ENCODE data around the gene EEIG2. TPM values are rescaled to one million over a fixed set of nuclear protein-coding genes. Genes with fewer than 3 reads are reported as not detected.

EEIG2 gene
- total RNA-seq, 1 experiment from 2014 or later, result 16.0 TPM

DNA sequence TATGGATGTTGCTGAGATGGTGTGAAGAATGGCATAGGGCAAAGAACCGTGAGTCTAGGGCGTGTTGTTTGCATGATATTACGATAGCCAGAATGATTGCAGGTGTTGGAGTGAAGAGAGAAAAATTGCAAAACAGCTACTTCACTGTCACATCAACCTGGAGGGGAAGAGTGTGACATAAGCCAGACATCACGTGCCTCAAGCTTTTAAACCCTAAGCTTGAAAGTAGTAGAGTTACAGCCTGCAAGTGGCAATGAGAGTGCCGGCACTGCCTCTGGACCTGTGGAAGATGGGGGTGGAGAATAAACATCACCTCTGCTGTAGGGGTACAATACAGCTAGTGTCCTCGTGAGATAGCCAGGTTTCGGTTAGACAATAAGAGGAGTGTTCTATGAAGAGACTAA lies 11.1 kb downstream of the EEIG2 start:
- intact Hi-C loops (cut with micrococcal nuclease), result no loop called here
- RAD21 ChIA-PET (ENCODE audit: low non-redundant PET in 1 of 2, low total read pairs in 2 of 2, uncharacterized antibody in 2 of 2, unreplicated experiment in 2 of 2), result no interaction called here
- no TSS peak for BruUV-seq (replicated peaks)
- Histone ChIP-seq H3K36me3 (ENCODE audit: control insufficient read depth in 1 of 2, insufficient read depth in 2 of 2, low read length in 2 of 2) (no peaks in the 10 kb centered on the region), H3K27ac (ENCODE audit: low read depth, low read length) (no peak overlapping the region), H3K27me3 (ENCODE audit: insufficient read depth, low read length) (no peaks in the 10 kb centered on the region), H4K20me1 (ENCODE audit: insufficient read depth) (no peaks in the 10 kb centered on the region), H3K9me3 (ENCODE audit: control insufficient read depth in 1 of 2, insufficient read depth in 1 of 2, low read depth in 1 of 2, low read length in 2 of 2) (no peaks in the 10 kb centered on the region), H3K4me2 (ENCODE audit: low read length) (no peak overlapping the region), H3K9me2 (ENCODE audit: insufficient read depth) (no peaks in the 10 kb centered on the region), H3K9ac (ENCODE audit: low read length) (no peak overlapping the region), H3K4me3 (replicated peaks in 1 of 2; ENCODE audit: low read depth in 1 of 2, low read length in 2 of 2) (no peak overlapping the region), H3K79me2 (ENCODE audit: insufficient read depth, low read length) (no peaks in the 10 kb centered on the region), H2AFZ (ENCODE audit: low read depth, low read length, poor library complexity, severe bottlenecking) (no peak overlapping the region), H3K4me1 (ENCODE audit: control insufficient read depth in 1 of 2, insufficient read depth in 2 of 2, low read length in 2 of 2) (no peaks in the 10 kb centered on the region; a peak in 1 of 4 replicates)
- ATAC-seq (no peak), DNase-seq (ENCODE audit: low read depth, low spot score) (no peak)
- POLR2A ChIA-PET, result no interaction called here
- CTCF ChIA-PET, result no interaction called here
- TF ChIP-seq MAX (IDR thresholded peaks at IDR 0.05) (no peak), ZFX (IDR thresholded peaks at IDR 0.05) (no peak), REST (IDR thresholded peaks at IDR 0.05; ENCODE audit: low read depth) (no peak), POLR2AphosphoS5 (IDR thresholded peaks at IDR 0.05; ENCODE audit: low read depth, low read length) (no peak), ATF3 (IDR thresholded peaks at IDR 0.05) (no peak), CTCF (IDR thresholded peaks at IDR 0.05 in 2 of 3, conservative IDR thresholded peaks at IDR 0.05 in 1 of 3; ENCODE audit: borderline replicate concordance in 1 of 3, insufficient read depth in 1 of 3, low read depth in 2 of 3, low read length in 2 of 3) (no peak), YY1 (IDR thresholded peaks at IDR 0.05; ENCODE audit: extremely low read depth, insufficient replicate concordance, low read depth, low read length) (no peak), EZH2phosphoT487 (IDR thresholded peaks at IDR 0.05; ENCODE audit: borderline replicate concordance) (no peak), SRF (IDR thresholded peaks at IDR 0.05; ENCODE audit: low read depth) (no peak), ZNF274 (IDR thresholded peaks at IDR 0.05; ENCODE audit: low read depth, low read length) (no peak), CBX3 (IDR thresholded peaks at IDR 0.05; ENCODE audit: low read depth) (no peak), RAD21 (IDR thresholded peaks at IDR 0.05; ENCODE audit: low read depth) (no peak), CEBPB (IDR thresholded peaks at IDR 0.05; ENCODE audit: low read depth) (no peak), ELF1 (IDR thresholded peaks at IDR 0.05; ENCODE audit: borderline replicate concordance, low read depth) (no peak), EGR1 (IDR thresholded peaks at IDR 0.05; ENCODE audit: low read depth) (no peak)
- TF ChIP-seq, protein P1, sequence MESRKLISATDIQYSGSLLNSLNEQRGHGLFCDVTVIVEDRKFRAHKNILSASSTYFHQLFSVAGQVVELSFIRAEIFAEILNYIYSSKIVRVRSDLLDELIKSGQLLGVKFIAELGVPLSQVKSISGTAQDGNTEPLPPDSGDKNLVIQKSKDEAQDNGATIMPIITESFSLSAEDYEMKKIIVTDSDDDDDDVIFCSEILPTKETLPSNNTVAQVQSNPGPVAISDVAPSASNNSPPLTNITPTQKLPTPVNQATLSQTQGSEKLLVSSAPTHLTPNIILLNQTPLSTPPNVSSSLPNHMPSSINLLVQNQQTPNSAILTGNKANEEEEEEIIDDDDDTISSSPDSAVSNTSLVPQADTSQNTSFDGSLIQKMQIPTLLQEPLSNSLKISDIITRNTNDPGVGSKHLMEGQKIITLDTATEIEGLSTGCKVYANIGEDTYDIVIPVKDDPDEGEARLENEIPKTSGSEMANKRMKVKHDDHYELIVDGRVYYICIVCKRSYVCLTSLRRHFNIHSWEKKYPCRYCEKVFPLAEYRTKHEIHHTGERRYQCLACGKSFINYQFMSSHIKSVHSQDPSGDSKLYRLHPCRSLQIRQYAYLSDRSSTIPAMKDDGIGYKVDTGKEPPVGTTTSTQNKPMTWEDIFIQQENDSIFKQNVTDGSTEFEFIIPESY (IDR thresholded peaks at IDR 0.05; ENCODE audit: extremely low read depth, insufficient replicate concordance, low read length), result no peak
